HepG2 (cell line): ENCODE measurements around the gene KLF9. TPM values are rescaled to one million over a fixed set of nuclear protein-coding genes. Genes with fewer than 3 reads are reported as not detected.

Experiments
- ARNTL ChIP-seq: sonication (generic); formaldehyde crosslinking; IDR thresholded peaks from 2 replicates; pipeline ENCODE4 v1.4.0; 2020; ENCODE audit warnings: mild to moderate bottlenecking, missing genetic modification reagents
- ATF4 ChIP-seq, 2 experiments: fragments of 450-650 bp in 1 of 2; sonication (generic) in 1 of 2; formaldehyde crosslinking; IDR thresholded peaks; 2 replicates each; pipeline versions ENCODE4 v1.5.0 to v1.8.0; 2020 to 2022; ENCODE audit warnings: mild to moderate bottlenecking in 1 of 2, missing genetic modification reagents in 1 of 2
- FOSL2 ChIP-seq: sonication (generic); formaldehyde crosslinking; IDR thresholded peaks from 2 replicates; pipeline ENCODE4 v1.4.0; 2020; ENCODE audit warnings: missing genetic modification reagents
- GABPA ChIP-seq, 2 experiments: IDR thresholded peaks; 2 replicates each; pipeline ENCODE4 v1.6.1; 2011 to 2016; ENCODE audit warnings: low read depth in 2 of 2, low read length in 1 of 2, missing biosample characterization in 1 of 2, missing genetic modification characterization in 1 of 2
- GPBP1L1 ChIP-seq: sonication (generic); formaldehyde crosslinking; IDR thresholded peaks from 2 replicates; pipeline ENCODE4 v1.5.0; 2020; ENCODE audit warnings: mild to moderate bottlenecking, missing genetic modification reagents
- HMGXB4 ChIP-seq, 2 experiments: sonication (generic) in 1 of 2; formaldehyde crosslinking in 1 of 2; IDR thresholded peaks; 2 replicates each; pipeline versions ENCODE4 v1.4.0 to v1.6.1; 2018 to 2020; ENCODE audit warnings: missing genetic modification reagents in 2 of 2, borderline replicate concordance in 1 of 2, low read depth in 1 of 2, mild to moderate bottlenecking in 1 of 2, missing biosample characterization in 1 of 2
- JARID2 ChIP-seq: sonication (generic); formaldehyde crosslinking; IDR thresholded peaks from 2 replicates; pipeline ENCODE4 v1.8.1; 2023; ENCODE audit warnings: missing genetic modification reagents, inconsistent platforms; ENCODE audit not compliant: insufficient replicate concordance
- KDM2A ChIP-seq: sonication (generic); formaldehyde crosslinking; IDR thresholded peaks from 2 replicates; pipeline ENCODE4 v1.4.0; 2020; ENCODE audit warnings: low read depth, missing genetic modification reagents, borderline replicate concordance
- LRRFIP1 ChIP-seq: sonication (generic); formaldehyde crosslinking; conservative IDR thresholded peaks from 2 replicates; pipeline ENCODE4 v1.4.0; 2020; ENCODE audit warnings: missing genetic modification reagents
- NFE2L2 ChIP-seq: fragments of 150-350 bp; IDR thresholded peaks from 2 replicates; pipeline ENCODE4 v1.6.1; 2014; ENCODE audit warnings: low read length
- NRL ChIP-seq: sonication (generic); formaldehyde crosslinking; IDR thresholded peaks from 2 replicates; pipeline ENCODE4 v1.5.0; 2020; ENCODE audit warnings: missing genetic modification reagents, mild to moderate bottlenecking, moderate library complexity, borderline replicate concordance
- SOX6 ChIP-seq, 2 experiments: fragments of 450-650 bp in 1 of 2; sonication (generic) in 1 of 2; formaldehyde crosslinking in 1 of 2; IDR thresholded peaks; 2 replicates each; pipeline versions ENCODE4 v1.4.0 to v1.6.1; 2017 to 2020; ENCODE audit warnings: antibody characterized with exemption in 1 of 2, mild to moderate bottlenecking in 1 of 2, missing genetic modification reagents in 1 of 2
- YY1 ChIP-seq: IDR thresholded peaks from 2 replicates; pipeline ENCODE4 v1.6.1; 2011; ENCODE audit warnings: low read length, low read depth, moderate library complexity, mild to moderate bottlenecking; ENCODE audit not compliant: insufficient read depth, insufficient replicate concordance
- ZFP1 ChIP-seq: IDR thresholded peaks from 2 replicates; pipeline ENCODE4 v1.6.1; 2016
- ZMYM2 ChIP-seq: sonication (generic); formaldehyde crosslinking; IDR thresholded peaks from 2 replicates; pipeline ENCODE4 v1.8.0; 2022; ENCODE audit warnings: mild to moderate bottlenecking, missing genetic modification reagents
- ZNF18 ChIP-seq: sonication (generic); formaldehyde crosslinking; IDR thresholded peaks from 2 replicates; pipeline ENCODE4 v1.8.0; 2022; ENCODE audit warnings: mild to moderate bottlenecking, missing genetic modification reagents; ENCODE audit not compliant: insufficient replicate concordance
- ZNF234 ChIP-seq: sonication (generic); formaldehyde crosslinking; conservative IDR thresholded peaks from 2 replicates; pipeline ENCODE4 v1.5.1; 2020; ENCODE audit warnings: mild to moderate bottlenecking, missing genetic modification reagents
- ZNF263 ChIP-seq: sonication (generic); formaldehyde crosslinking; IDR thresholded peaks from 2 replicates; pipeline ENCODE4 v1.4.0; 2020; ENCODE audit warnings: missing genetic modification reagents
- ZNF557 ChIP-seq: sonication (generic); formaldehyde crosslinking; IDR thresholded peaks from 2 replicates; pipeline ENCODE4 v1.4.0; 2020; ENCODE audit warnings: missing genetic modification reagents
- ZSCAN30 ChIP-seq: sonication (generic); formaldehyde crosslinking; IDR thresholded peaks from 2 replicates; pipeline ENCODE4 v1.5.0; 2020; ENCODE audit warnings: mild to moderate bottlenecking, missing genetic modification reagents
- polyA plus RNA-seq, 8 experiments: library from polyadenylated mRNA; depleted of rRNA in 3 of 8; stranded (reverse) in 7 of 8; unstranded in 1 of 8; fragments of >200 nt; fragmentation: Illumina TruSeq in 4 of 8; extraction: Trizol in 4 of 8; gene quantifications; 2 replicates each; pipeline versions ENCODE4 v1.2.1 to v1.2.3, GENCODE V29; 2011 to 2016; ENCODE audit warnings: low read depth in 4 of 8, missing spikeins in 1 of 8, mixed read lengths in 1 of 8; ENCODE audit not compliant: insufficient read depth in 1 of 8
- total RNA-seq, 5 experiments: library from RNA; depleted of rRNA; stranded (reverse); fragments of >200 nt; fragmentation: Illumina TruSeq; extraction: Trizol; gene quantifications; 2 replicates each; pipeline ENCODE4 v1.2.3, GENCODE V29; 2016; ENCODE audit warnings: low read depth in 1 of 5

Gene KLF9
- total and polyA plus RNA-seq, 2 of the 13 experiments (the other 11 are each of a cell fraction or from before 2014, with no cell fraction given) = 5.7 to 7.2 TPM

GRCh38 chr9:70411121-70411929 is 3.1 kb downstream of the KLF9 start (continued):
- TF ChIP-seq HMGXB4 (CRISPR knock-in tag; IDR thresholded peaks at IDR 0.05; ENCODE audit: borderline replicate concordance in 1 of 2, low read depth in 1 of 2) (0 out of 4 replicates have a peak, but pooled peaks of 1 of the 2 experiments have one; percentile 4), ZSCAN30 (CRISPR knock-in tag) (no peak), ZNF18 (CRISPR knock-in tag) (peak; percentile 33), GABPA (IDR thresholded peaks at IDR 0.05; ENCODE audit: low read depth, low read length) (no peak), GABPA (CRISPR knock-in tag; IDR thresholded peaks at IDR 0.05; ENCODE audit: low read depth) (no peak), NRL (CRISPR knock-in tag) (no peak), FOSL2 (CRISPR knock-in tag) (0 out of 2 replicates have a peak, but pooled peaks have one; percentile 19), YY1 (peak; percentile 83), GPBP1L1 (CRISPR knock-in tag) (no peak), ATF4 (CRISPR knock-in tag; IDR thresholded peaks at IDR 0.05) (no peak), JARID2 (CRISPR knock-in tag) (no peak), ARNTL (CRISPR knock-in tag) (0 out of 2 replicates have a peak, but pooled peaks have one; percentile 0), ZFP1 (CRISPR knock-in tag) (no peak), ZNF234 (no peak), KDM2A (no peak), ZMYM2 (CRISPR knock-in tag) (no peak), ZNF557 (no peak), SOX6 (IDR thresholded peaks at IDR 0.05) (no peak), SOX6 (CRISPR knock-in tag; IDR thresholded peaks at IDR 0.05) (no peak), ZNF263 (CRISPR knock-in tag) (no peak), LRRFIP1 (CRISPR knock-in tag) (no peak), NFE2L2 (no peak)
